ENCODE data around the gene PTPRF.

- TF ChIP-seq POLR2A (IDR thresholded peaks at IDR 0.05) (no peak), CTCF (IDR thresholded peaks at IDR 0.05) (no peak)
Observed at GRCh38 chr1:43482215-43482614, 48.5 kb upstream of the PTPRF start.
